Lower leg skin (tissue), 4 donors: ENCODE results near the gene ADAD2. TPM values are rescaled to one million over a fixed set of nuclear protein-coding genes. Genes with fewer than 3 reads are reported as not detected.

Experiments used
- DNase-seq, 2 donors: peaks; one replicate each; pipeline ENCODE4 v3.0.0-alpha.2; 2019; ENCODE audit warnings: low spot score in 2 of 2
- H3K4me3 ChIP-seq: fragments of 200-600 bp; sonication (generic); 2 replicates; pipeline ENCODE4 v1.5.1; 2017; ENCODE audit warnings: mild to moderate bottlenecking, low read depth; ENCODE audit not compliant: poor library complexity, severe bottlenecking
- CTCF ChIP-seq, 3 donors: fragments of 450-650 bp; IDR thresholded peaks; one replicate each; pipeline ENCODE4 v1.5.1; 2016; ENCODE audit warnings: antibody characterized with exemption in 3 of 3, mild to moderate bottlenecking in 3 of 3, moderate library complexity in 2 of 3
- POLR2A ChIP-seq, 2 donors: fragments of 450-650 bp; IDR thresholded peaks; one replicate each; pipeline ENCODE4 v1.6.1; 2016 to 2017; ENCODE audit warnings: antibody characterized with exemption in 2 of 2, mild to moderate bottlenecking in 1 of 2, moderate library complexity in 1 of 2
- WGBS, 2 donors: methylation state at CpG; one replicate each; pipeline ENCODE4 v1.1.5; 2018; 5-methylcytosine and 5-hydroxymethylcytosine counted together
- intact Hi-C: fragments of 100-400 bp; cut with DNase I; formaldehyde crosslinking; loops from one replicate; pipeline ENCODE4 v1.15.0; 2023; ENCODE audit warnings: low total_unique reads
- total RNA-seq, 4 donors: library from RNA; depleted of rRNA; stranded (reverse); fragments of >200 nt; gene quantifications; one replicate each; pipeline ENCODE4 v1.1.0, GENCODE V29; 2016

Gene ADAD2
- total RNA-seq, 4 donors from 2014 or later = 0.96 to 1.2 TPM; not detected in 2

GRCh38 chr16:84182104-84182503 lies 8.9 kb upstream of the ADAD2 start:
- intact Hi-C loops = loop anchor here (10.0 kb wide), 1 partner anchor 357 kb away; no protein-coding TSS in a partner anchor
- TF ChIP-seq POLR2A (IDR thresholded peaks at IDR 0.05) = no peak
- TF ChIP-seq CTCF (IDR thresholded peaks at IDR 0.05) = no peak
- WGBS, 2 donors = 94 to 96% methylated on average over 12 to 16 of the region's 18 CpGs

GRCh38 chr16:84182680-84183571 lies 8.0 kb upstream of the ADAD2 start:
- intact Hi-C loops = loop anchor here (10.0 kb wide), 1 partner anchor 358 kb away; no protein-coding TSS in a partner anchor
- no peak overlapping the region for H3K4me3 ChIP-seq
- TF ChIP-seq CTCF (IDR thresholded peaks at IDR 0.05) = no peak
- no peak for TF ChIP-seq POLR2A (IDR thresholded peaks at IDR 0.05)
- WGBS, 2 donors = 95 to 98% methylated on average over 26 of the region's 26 CpGs
- DNase-seq = no peak

More at GRCh38 chr16:84182104-84182503, 8.9 kb upstream of the ADAD2 start:
- no peak overlapping the region for H3K4me3 ChIP-seq
- no peak for DNase-seq

- no peak overlapping the region for H3K4me3 ChIP-seq
- TF ChIP-seq POLR2A (IDR thresholded peaks at IDR 0.05) (no peak), CTCF (IDR thresholded peaks at IDR 0.05) (no peak)
- 96 to 98% methylated on average over 5 of the region's 5 CpGs for WGBS, 2 donors
- DNase-seq = no peak
- intact Hi-C loops = loop anchor here (10.0 kb wide), 1 partner anchor 359 kb away; no protein-coding TSS in a partner anchor
These were observed 7.4 kb upstream of the ADAD2 start for GRCh38 chr16:84183572-84183875.

GRCh38 chr16:84183911-84184591 lies 6.9 kb upstream of the ADAD2 start:
- H3K4me3 ChIP-seq = no peak overlapping the region
- intact Hi-C loops = loop anchor here (10.0 kb wide), 1 partner anchor 359 kb away; no protein-coding TSS in a partner anchor
- DNase-seq = no peak
- 80 to 83% methylated on average over 10 to 11 of the region's 11 CpGs for WGBS, 2 donors
- TF ChIP-seq CTCF (IDR thresholded peaks at IDR 0.05) = no peak
- TF ChIP-seq POLR2A (IDR thresholded peaks at IDR 0.05) = no peak

- intact Hi-C loops = loop anchor here (10.0 kb wide), 1 partner anchor 360 kb away; no protein-coding TSS in a partner anchor
- no peak for DNase-seq
- H3K4me3 ChIP-seq = no peak overlapping the region
- WGBS, 2 donors = 84% methylated on average over 10 of the region's 10 CpGs
- TF ChIP-seq POLR2A (IDR thresholded peaks at IDR 0.05) (no peak), CTCF (IDR thresholded peaks at IDR 0.05) (no peak)
These were observed 6.2 kb upstream of the ADAD2 start for GRCh38 chr16:84184775-84185174.
